Heart left ventricle (tissue), 16 donors: ENCODE data around the gene SLC30A7. TPM values are rescaled to one million over a fixed set of nuclear protein-coding genes. Genes with fewer than 3 reads are reported as not detected.

ENCODE experiments used
- ATAC-seq, 4 donors: fragments of 200-7000 bp; cut with Tn5 transposase; one replicate each; pipeline ENCODE4 v1.9.1; 2020 to 2022; ENCODE audit warnings: moderate library complexity in 4 of 4, mild to moderate bottlenecking in 3 of 4, moderate number of reproducible peaks in 1 of 4
- DNase-seq, 5 donors: peaks; one replicate each; pipeline ENCODE4 v3.0.0-alpha.2; 2020
- H3K27ac ChIP-seq, 12 donors: fragments of 200-600 bp; sonication (generic) in 4 of 12; one replicate each; pipeline versions ENCODE4 v1.5.0 to v1.8.0; 2016 to 2022; ENCODE audit warnings: mild to moderate bottlenecking in 2 of 12
- H3K27me3 ChIP-seq, 9 donors: fragments of 200-600 bp; sonication (generic) in 2 of 9; one replicate each; pipeline versions ENCODE4 v1.5.1 to v1.8.0; 2016 to 2022; ENCODE audit warnings: mild to moderate bottlenecking in 3 of 9
- H3K36me3 ChIP-seq, 9 donors: fragments of 200-600 bp; sonication (generic) in 2 of 9; one replicate each; pipeline versions ENCODE4 v1.5.0 to v1.8.0; 2018 to 2022; ENCODE audit warnings: mild to moderate bottlenecking in 2 of 9
- H3K4me1 ChIP-seq, 12 donors: fragments of 200-600 bp; sonication (generic) in 4 of 12; one replicate each; pipeline versions ENCODE4 v1.5.0 to v1.8.0; 2016 to 2022; ENCODE audit warnings: mild to moderate bottlenecking in 3 of 12
- H3K4me3 ChIP-seq, 12 donors: fragments of 200-600 bp; sonication (generic) in 4 of 12; one replicate each; pipeline versions ENCODE4 v1.5.0 to v1.8.0; 2017 to 2022; ENCODE audit warnings: mild to moderate bottlenecking in 9 of 12, moderate library complexity in 4 of 12
- H3K9me3 ChIP-seq, 12 donors: fragments of 200-600 bp; sonication (generic) in 4 of 12; one replicate each; pipeline versions ENCODE4 v1.5.0 to v1.8.0; 2016 to 2022; ENCODE audit warnings: mild to moderate bottlenecking in 1 of 12
- CTCF ChIP-seq, 12 donors: fragments of 200-600 bp; sonication (generic) in 4 of 12; IDR thresholded peaks; one replicate each; pipeline versions ENCODE4 v1.5.0 to v1.8.0; 2018 to 2022; ENCODE audit warnings: antibody characterized with exemption in 12 of 12, mild to moderate bottlenecking in 5 of 12
- POLR2A ChIP-seq, 2 donors: fragments of 450-650 bp; IDR thresholded peaks; one replicate each; pipeline ENCODE4 v1.6.1; 2017; ENCODE audit warnings: antibody characterized with exemption in 2 of 2, mild to moderate bottlenecking in 2 of 2, moderate library complexity in 2 of 2
- WGBS, 4 donors: extraction: QIAGEN DNeasy Blood & Tissue Kit in 2 of 4; methylation state at CpG; one replicate each; pipeline versions ENCODE4 v1.1.5 to v1.1.7; 2013 to 2018; 5-methylcytosine and 5-hydroxymethylcytosine counted together
- intact Hi-C, 10 donors: fragments of 100-400 bp; cut with DNase I; formaldehyde crosslinking; loops; one replicate each; pipeline versions ENCODE4 v1.11.1 to v1.14.2; 2022
- polyA plus RNA-seq, 2 donors: library from polyadenylated mRNA; stranded (reverse); fragments of 200-250 nt; gene quantifications; one replicate each; pipeline ENCODE4 v1.2.3, GENCODE V29; 2013
- total RNA-seq, 9 donors: library from RNA; depleted of rRNA in 2 of 9; stranded (reverse); fragments of >200 nt in 2 of 9; fragmentation: NEBNext Ultra II Directional in 3 of 9; extraction: Animal tissue kit (Norgen Biotek cat#: 25700) in 3 of 9; gene quantifications; one replicate each; pipeline versions ENCODE4 v1.1.0 to v1.2.4, GENCODE V29; 2016 to 2023
- donor health status: ischemic (EF 13 %, LVEDD 7.1; RV severe dilation, severe dysfunction).
- donor health status: healthy with polysubstance abuse.
- donor health status: DM: no; HTN: yes; CAD: no.
- donor health status: DM: no; HTN: no; CAD: no.
- donor health status: ischemic (EF 25% LVEDD 6.9; RV normal size, moderate dysfunction).
- donor health status: ischemic (EF 25% LVEDD 5.7; RV mildly dilated, moderate dysfunction).
- donor health status: healthy.
- donor health status: DM: yes; HTN: yes; CAD: no.
- donor health status: ischemic (EF 35%, LVEDD 5.7; RV mildly dilated, moderate dysfunction).
- donor health status: nonischemic (EF 11% LVEDD 7.7; RV severe dilation, severe dysfunction).
- donor health status: DM: yes; HTN: yes; CAD: no.
- donor health status: PGD.
- donor health status: ischemic (EF 29% LVEDD 5.4; RV normal size, mild dysfunction).
- donor health status: nonischemic (EF 23%, LVEDD 6.1; RV moderate dilation, normal function).

SLC30A7 gene
- total and polyA plus RNA-seq, 11 donors: 1.6 to 19.4 (median 4.8) TPM

GRCh38 chr1:100995198-100995988 lies 99.5 kb downstream of the SLC30A7 start:
- H3K36me3 ChIP-seq: peaks cover 0 to 52% (median 32%) of the 10 kb centered on the region in 9 donors
- no peak for DNase-seq
- no peaks in the 10 kb centered on the region for H3K27me3 ChIP-seq
- peaks cover 0 to 19% (median 0%) of the 10 kb centered on the region in 12 donors for H3K4me1 ChIP-seq
- peak overlapping the region in 9 of 12 donors; percentile 9 to 73 (median 53) for H3K27ac ChIP-seq
- no peaks in the 10 kb centered on the region for H3K9me3 ChIP-seq
- peak overlapping the region in 2 of 12 donors; percentile 1 to 14 for H3K4me3 ChIP-seq
- TF ChIP-seq POLR2A (IDR thresholded peaks at IDR 0.05) (no peak), CTCF (IDR thresholded peaks at IDR 0.05) (no peak)
- WGBS, 4 donors: 41 to 53% (median 48%) methylated on average over 4 of the region's 4 CpGs
- peak in 3 of 4 donors; percentile 31 to 53 (median 33) for ATAC-seq
- intact Hi-C loops: no loop called here

GRCh38 chr1:100998426-100998825 lies 102.5 kb downstream of the SLC30A7 start:
- no peak overlapping the region for H3K27ac ChIP-seq
- 88 to 100% (median 95%) methylated on average over 1 of the region's 1 CpG for WGBS, 4 donors
- H3K36me3 ChIP-seq: peaks cover 0 to 42% (median 20%) of the 10 kb centered on the region in 9 donors
- peaks cover 0 to 34% (median 16%) of the 10 kb centered on the region in 12 donors for H3K4me1 ChIP-seq
- H3K27me3 ChIP-seq: no peaks in the 10 kb centered on the region
- ATAC-seq (no peak), DNase-seq (no peak)
- intact Hi-C loops: no loop called here
- TF ChIP-seq POLR2A (IDR thresholded peaks at IDR 0.05): no peak
- TF ChIP-seq CTCF (IDR thresholded peaks at IDR 0.05): no peak
- H3K9me3 ChIP-seq: no peaks in the 10 kb centered on the region
- no peak overlapping the region for H3K4me3 ChIP-seq

GRCh38 chr1:101000131-101000873 lies 104.4 kb downstream of the SLC30A7 start:
- DNase-seq (no peak), ATAC-seq (no peak)
- Histone ChIP-seq H3K27ac (no peak overlapping the region), H3K4me1 (peaks cover 0 to 41% (median 21%) of the 10 kb centered on the region in 12 donors), H3K36me3 (peaks cover 0 to 42% (median 17%) of the 10 kb centered on the region in 9 donors), H3K4me3 (no peak overlapping the region), H3K9me3 (no peaks in the 10 kb centered on the region), H3K27me3 (no peaks in the 10 kb centered on the region)
- no peak for TF ChIP-seq CTCF (IDR thresholded peaks at IDR 0.05)
- TF ChIP-seq POLR2A (IDR thresholded peaks at IDR 0.05): no peak
- intact Hi-C loops: loop anchor here in 1 of 10 donors (5.0 kb wide), 1 partner anchor 237 kb away; the partner anchor contains the start of gene S1PR1
- 93 to 98% (median 96%) methylated on average over 2 of the region's 2 CpGs for WGBS, 4 donors

- ATAC-seq (peak in 3 of 4 donors; percentile 63 to 81 (median 69)), DNase-seq (no peak)
- H3K27me3 ChIP-seq: no peaks in the 10 kb centered on the region
- H3K9me3 ChIP-seq: no peaks in the 10 kb centered on the region
- H3K4me3 ChIP-seq: no peak overlapping the region
- intact Hi-C loops: loop anchor here in 1 of 10 donors (5.0 kb wide), 1 partner anchor 235 kb away; the partner anchor contains the start of gene S1PR1
- WGBS, 4 donors: 26 to 34% (median 29%) methylated on average over 2 of the region's 2 CpGs
- H3K27ac ChIP-seq: peak overlapping the region in 11 of 12 donors; percentile 6 to 76 (median 41)
- peaks cover 0 to 46% (median 17%) of the 10 kb centered on the region in 12 donors for H3K4me1 ChIP-seq
- peaks cover 0 to 42% (median 20%) of the 10 kb centered on the region in 9 donors for H3K36me3 ChIP-seq
- TF ChIP-seq CTCF (IDR thresholded peaks at IDR 0.05) (no peak), POLR2A (IDR thresholded peaks at IDR 0.05) (no peak)
Measured at GRCh38 chr1:101002551-101002950, 106.7 kb downstream of the SLC30A7 start.
